ENCODE measurements around the gene BOC. TPM values are rescaled to one million over a fixed set of nuclear protein-coding genes. Genes with fewer than 3 reads are reported as not detected.

The BOC gene
- total RNA-seq, 1 donor from 2014 or later, result 93.1 TPM

DNA sequence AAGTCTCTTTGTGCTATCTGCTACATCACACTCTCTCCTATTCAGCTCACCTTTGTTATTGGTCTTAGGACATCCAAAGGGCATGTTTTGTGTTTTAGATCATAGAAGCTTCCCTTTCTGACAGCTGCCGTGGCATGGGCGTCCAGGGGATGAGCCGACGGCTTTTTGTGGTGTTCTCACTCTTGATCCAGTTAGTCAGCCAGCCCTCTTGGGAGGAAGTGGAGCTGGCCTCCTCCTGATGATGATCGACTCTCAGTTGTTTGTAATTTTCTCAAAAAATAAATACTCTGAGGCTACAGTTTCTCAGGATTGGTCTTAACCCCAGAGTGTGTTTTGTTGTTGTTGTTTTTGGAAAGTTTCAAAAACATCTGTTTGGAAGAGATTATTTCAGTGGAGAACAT is 34.4 kb downstream of the BOC start:
- Histone ChIP-seq H3K4me3 (no peak overlapping the region), H3K27ac (peak overlapping the region; percentile 77), H3K36me3 (peaks cover 0 to 14% of the 10 kb centered on the region in 2 donors), H3K9me3 (no peaks in the 10 kb centered on the region), H3K4me1 (peaks cover 74% of the 10 kb centered on the region), H3K27me3 (no peaks in the 10 kb centered on the region)
- DNase-seq (ENCODE audit: extremely low spot score in 2 of 2), result peak in 1 of 2 donors; percentile 84
- TF ChIP-seq, protein P1, sequence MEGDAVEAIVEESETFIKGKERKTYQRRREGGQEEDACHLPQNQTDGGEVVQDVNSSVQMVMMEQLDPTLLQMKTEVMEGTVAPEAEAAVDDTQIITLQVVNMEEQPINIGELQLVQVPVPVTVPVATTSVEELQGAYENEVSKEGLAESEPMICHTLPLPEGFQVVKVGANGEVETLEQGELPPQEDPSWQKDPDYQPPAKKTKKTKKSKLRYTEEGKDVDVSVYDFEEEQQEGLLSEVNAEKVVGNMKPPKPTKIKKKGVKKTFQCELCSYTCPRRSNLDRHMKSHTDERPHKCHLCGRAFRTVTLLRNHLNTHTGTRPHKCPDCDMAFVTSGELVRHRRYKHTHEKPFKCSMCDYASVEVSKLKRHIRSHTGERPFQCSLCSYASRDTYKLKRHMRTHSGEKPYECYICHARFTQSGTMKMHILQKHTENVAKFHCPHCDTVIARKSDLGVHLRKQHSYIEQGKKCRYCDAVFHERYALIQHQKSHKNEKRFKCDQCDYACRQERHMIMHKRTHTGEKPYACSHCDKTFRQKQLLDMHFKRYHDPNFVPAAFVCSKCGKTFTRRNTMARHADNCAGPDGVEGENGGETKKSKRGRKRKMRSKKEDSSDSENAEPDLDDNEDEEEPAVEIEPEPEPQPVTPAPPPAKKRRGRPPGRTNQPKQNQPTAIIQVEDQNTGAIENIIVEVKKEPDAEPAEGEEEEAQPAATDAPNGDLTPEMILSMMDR (IDR thresholded peaks at IDR 0.05), result no peak
- TF ChIP-seq POLR2A (IDR thresholded peaks at IDR 0.05), result no peak
- TF ChIP-seq POLR2AphosphoS5 (IDR thresholded peaks at IDR 0.05; ENCODE audit: insufficient read depth in 1 of 2, low read depth in 1 of 2), result no peak
- intact Hi-C loops (cut with DNase I), result no loop called here

DNA sequence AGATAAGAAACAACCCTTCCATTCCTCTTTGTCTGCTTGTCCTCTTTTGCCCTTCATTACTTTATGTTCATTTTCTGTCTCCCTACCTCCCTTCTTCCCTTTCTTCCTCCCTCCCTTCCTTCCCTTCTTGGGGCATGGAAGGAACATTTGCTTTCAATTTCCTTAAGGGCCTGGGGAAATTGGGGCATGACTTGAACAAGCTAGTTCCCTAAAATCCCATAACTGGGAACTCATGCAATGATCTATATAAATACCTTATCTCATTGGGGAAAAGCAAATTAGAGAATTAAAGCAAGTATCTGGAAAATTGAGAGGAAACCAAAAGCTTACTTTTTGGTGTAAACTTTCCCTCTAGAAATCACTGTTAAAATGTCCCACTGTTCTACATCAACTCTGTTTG is 35.7 kb downstream of the BOC start:
- Histone ChIP-seq H3K4me3 (no peak overlapping the region), H3K36me3 (peaks cover 0 to 25% of the 10 kb centered on the region in 2 donors), H3K27ac (peak overlapping the region; percentile 77), H3K27me3 (no peaks in the 10 kb centered on the region), H3K4me1 (peaks cover 61% of the 10 kb centered on the region), H3K9me3 (no peaks in the 10 kb centered on the region)
- TF ChIP-seq POLR2AphosphoS5 (IDR thresholded peaks at IDR 0.05; ENCODE audit: insufficient read depth in 1 of 2, low read depth in 1 of 2) (no peak), POLR2A (IDR thresholded peaks at IDR 0.05) (no peak)
- TF ChIP-seq, protein P1 (IDR thresholded peaks at IDR 0.05), result no peak
- intact Hi-C loops (cut with DNase I), result no loop called here
- DNase-seq (ENCODE audit: extremely low spot score in 2 of 2), result no peak

DNA sequence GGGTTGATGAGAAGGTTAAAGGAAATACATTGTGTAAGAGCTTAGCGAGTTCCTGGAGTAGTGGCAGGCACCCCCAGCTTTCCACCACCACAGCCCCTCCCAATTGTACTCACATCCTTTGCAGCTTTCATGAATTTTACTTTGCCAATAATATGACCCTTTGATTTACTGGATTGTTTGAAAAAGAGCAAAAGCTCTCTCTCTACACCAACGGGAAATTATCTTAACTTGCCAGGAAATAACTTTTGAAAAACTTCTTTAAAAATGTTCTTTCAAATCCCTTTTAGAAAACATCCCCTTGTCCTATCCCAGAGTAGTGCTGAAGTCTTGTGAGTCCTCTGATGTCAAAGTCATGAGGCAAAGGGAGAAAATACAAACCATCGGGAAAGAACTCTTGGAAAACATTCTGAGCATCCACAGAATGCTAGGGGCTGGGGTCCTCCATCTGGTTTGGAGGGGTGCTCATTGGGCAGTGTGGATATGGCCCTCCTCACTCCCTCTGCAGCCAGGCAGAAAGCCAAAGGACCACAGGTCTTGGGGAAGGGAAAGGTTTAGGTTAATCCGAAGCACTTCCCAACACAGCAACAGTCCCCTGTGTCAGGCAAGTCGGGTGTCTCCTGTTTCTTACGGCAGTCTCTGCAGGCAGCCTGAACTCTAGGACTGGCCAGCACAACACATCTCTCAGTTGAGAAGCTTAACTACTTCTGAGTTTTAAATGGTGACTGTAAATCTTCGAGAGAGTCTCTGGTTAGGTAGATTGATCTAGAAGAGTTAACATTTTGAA is 36.5 kb downstream of the BOC start:
- H3K4me1 ChIP-seq, result peaks cover 54% of the 10 kb centered on the region
- TF ChIP-seq, protein P1 (IDR thresholded peaks at IDR 0.05), result no peak
- TF ChIP-seq POLR2AphosphoS5 (IDR thresholded peaks at IDR 0.05; ENCODE audit: insufficient read depth in 1 of 2, low read depth in 1 of 2), result peak; percentile 52
- peak in 1 of 2 donors; percentile 90 for DNase-seq (ENCODE audit: extremely low spot score in 2 of 2)

DNA sequence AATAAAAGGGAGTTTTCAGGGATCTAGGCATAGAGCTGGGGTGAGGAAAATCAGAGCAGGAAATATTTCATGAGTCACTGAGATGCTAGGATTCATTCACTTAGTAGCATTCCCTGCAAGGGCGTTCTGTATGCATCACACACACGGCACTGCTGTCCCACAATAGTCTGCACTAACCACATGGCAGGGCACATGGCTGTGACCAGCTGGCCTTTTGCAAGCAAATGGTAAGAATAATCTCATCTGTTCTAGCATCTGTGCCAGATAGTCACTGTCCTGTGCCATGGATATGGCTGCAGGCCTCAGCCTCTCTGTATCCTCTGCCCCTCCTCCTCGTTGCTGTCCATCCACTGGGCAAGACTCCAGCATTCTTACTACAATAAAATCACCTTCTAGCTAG is 37.8 kb downstream of the BOC start:
- Histone ChIP-seq H3K4me3 (no peak overlapping the region), H3K9me3 (no peaks in the 10 kb centered on the region), H3K4me1 (peaks cover 64% of the 10 kb centered on the region), H3K27ac (peak overlapping the region; percentile 77), H3K36me3 (peaks cover 0 to 28% of the 10 kb centered on the region in 2 donors), H3K27me3 (no peaks in the 10 kb centered on the region)
- no peak for TF ChIP-seq POLR2A (IDR thresholded peaks at IDR 0.05)
- no peak for TF ChIP-seq POLR2AphosphoS5 (IDR thresholded peaks at IDR 0.05; ENCODE audit: insufficient read depth in 1 of 2, low read depth in 1 of 2)
- TF ChIP-seq, protein P1 (IDR thresholded peaks at IDR 0.05), result no peak
- DNase-seq (ENCODE audit: extremely low spot score in 2 of 2), result no peak
- intact Hi-C loops (cut with DNase I), result loop anchor here (2.0 kb wide), 1 partner anchor 38 kb away; the partner anchor contains the start of gene BOC

More for the DNA sequence above, 36.5 kb downstream of the BOC start:
- H3K27me3 ChIP-seq, result no peaks in the 10 kb centered on the region
- H3K9me3 ChIP-seq, result no peaks in the 10 kb centered on the region
- H3K27ac ChIP-seq, result peak overlapping the region; percentile 77
- peak overlapping the region in 1 of 2 donors; percentile 9 for H3K4me3 ChIP-seq
- peaks cover 0 to 28% of the 10 kb centered on the region in 2 donors for H3K36me3 ChIP-seq
- intact Hi-C loops (cut with DNase I), result loop anchor here (2.0 kb wide), 1 partner anchor 37 kb away; the partner anchor contains the start of gene BOC

DNA sequence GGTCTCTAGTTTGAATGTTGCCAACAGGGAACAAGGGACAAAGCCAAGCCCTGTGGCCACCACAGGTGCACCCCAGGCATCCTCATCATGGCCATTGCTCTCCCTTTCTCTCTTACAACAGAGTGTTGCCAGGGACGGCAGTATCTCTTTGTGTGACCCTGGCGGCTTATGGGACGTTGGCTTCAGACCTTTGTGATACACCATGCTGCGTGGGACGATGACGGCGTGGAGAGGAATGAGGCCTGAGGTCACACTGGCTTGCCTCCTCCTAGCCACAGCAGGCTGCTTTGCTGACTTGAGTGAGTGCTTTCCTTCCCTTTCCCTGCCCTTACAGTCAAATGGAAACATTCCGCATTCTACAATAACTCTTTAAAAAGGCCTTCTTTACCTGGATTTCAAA is 38.2 kb downstream of the BOC start:
- Histone ChIP-seq H3K36me3 (peaks cover 0 to 28% of the 10 kb centered on the region in 2 donors), H3K27me3 (no peaks in the 10 kb centered on the region), H3K4me3 (no peak overlapping the region), H3K27ac (peak overlapping the region; percentile 77), H3K9me3 (no peaks in the 10 kb centered on the region), H3K4me1 (peaks cover 66% of the 10 kb centered on the region)
- TF ChIP-seq POLR2AphosphoS5 (IDR thresholded peaks at IDR 0.05; ENCODE audit: insufficient read depth in 1 of 2, low read depth in 1 of 2), result no peak
- TF ChIP-seq, protein P1 (IDR thresholded peaks at IDR 0.05), result no peak
- intact Hi-C loops (cut with DNase I), result loop anchor here (2.0 kb wide), 1 partner anchor 39 kb away; the partner anchor contains the start of gene BOC
- no peak for DNase-seq (ENCODE audit: extremely low spot score in 2 of 2)
